PC-3 (cell line): ENCODE measurements around the gene FGGY. TPM values are rescaled to one million over a fixed set of nuclear protein-coding genes. Genes with fewer than 3 reads are reported as not detected.

ENCODE experiments used
- ATAC-seq: fragments of 200-7000 bp; cut with Tn5 transposase; 2 replicates; pipeline ENCODE4 v1.9.1; 2020; ENCODE audit warnings: mild to moderate bottlenecking, moderate library complexity
- BruUV-seq: library from RNA; stranded (reverse); fragments of 400-500 nt; replicated peaks from 2 replicates; lab custom pipeline; 2021; lab: Mats Ljungman, UMichigan
- CTCF ChIA-PET: fragments of 300-600 bp; sonication (Branson Sonifier 250); formaldehyde crosslinking; loops from one replicate; lab custom pipeline; 2022; ENCODE audit warnings: antibody characterized with exemption; lab: Charles Lee
- POLR2A ChIA-PET: fragments of 300-600 bp; sonication (Branson Sonifier 250); formaldehyde crosslinking; loops from one replicate; lab custom pipeline; 2022; ENCODE audit warnings: antibody characterized with exemption; ENCODE audit not compliant: unreplicated experiment; lab: Charles Lee
- DNase-seq: peaks from one replicate; pipeline ENCODE4 v3.0.0-alpha.2; 2015
- H2AFZ ChIP-seq: fragments of 300-600 bp; sonication (generic); 2 replicates; pipeline ENCODE4 v1.6.0; 2016; ENCODE audit warnings: antibody characterized with exemption, low read length
- H3F3A ChIP-seq: fragments of 300-600 bp; sonication (generic); one replicate; pipeline ENCODE4 v1.6.0; 2017; ENCODE audit warnings: antibody characterized with exemption, low read length, control low read depth, mild to moderate bottlenecking; ENCODE audit not compliant: unreplicated experiment
- H3K27ac ChIP-seq: fragments of 300-600 bp; sonication (generic); 2 replicates; pipeline ENCODE4 v1.5.1; 2016; ENCODE audit warnings: mild to moderate bottlenecking, low read length
- H3K27me3 ChIP-seq: fragments of 300-600 bp; sonication (generic); 2 replicates; pipeline ENCODE4 v1.6.1; 2016; ENCODE audit warnings: low read length, mixed read lengths
- H3K36me3 ChIP-seq: fragments of 300-600 bp; sonication (generic); 2 replicates; pipeline ENCODE4 v1.6.1; 2016; ENCODE audit warnings: low read depth, mixed run types, low read length, mixed read lengths
- H3K4me1 ChIP-seq: fragments of 300-600 bp; sonication (generic); 2 replicates; pipeline ENCODE4 v1.5.1; 2016; ENCODE audit warnings: low read length; ENCODE audit not compliant: insufficient read depth
- H3K4me2 ChIP-seq: fragments of 300-600 bp; sonication (generic); 2 replicates; pipeline ENCODE4 v1.6.0; 2016; ENCODE audit warnings: low read length
- H3K4me3 ChIP-seq: fragments of 300-600 bp; sonication (generic); 2 replicates; pipeline ENCODE4 v1.5.1; 2016; ENCODE audit warnings: mild to moderate bottlenecking, low read length, mixed read lengths
- H3K79me2 ChIP-seq: fragments of 300-600 bp; sonication (generic); 2 replicates; pipeline ENCODE4 v1.6.1; 2017; ENCODE audit warnings: low read length, mixed read lengths
- H3K9ac ChIP-seq: fragments of 300-600 bp; sonication (generic); 2 replicates; pipeline ENCODE4 v1.6.0; 2016; ENCODE audit warnings: mild to moderate bottlenecking, low read length
- H3K9me2 ChIP-seq: fragments of 300-600 bp; sonication (generic); replicated peaks from 2 replicates; pipeline ENCODE4 v1.6.1; 2016; ENCODE audit warnings: mixed run types, low read length, mixed read lengths
- H3K9me3 ChIP-seq: fragments of 300-600 bp; sonication (generic); 2 replicates; pipeline ENCODE4 v1.6.1; 2016; ENCODE audit warnings: low read length, mixed read lengths
- H4K20me1 ChIP-seq: fragments of 300-600 bp; sonication (generic); 2 replicates; pipeline ENCODE4 v1.6.1; 2016; ENCODE audit warnings: low read length, mixed read lengths
- EZH2 ChIP-seq: fragments of 300-600 bp; sonication (generic); IDR thresholded peaks from one replicate; pipeline ENCODE4 v1.6.1; 2017; ENCODE audit warnings: antibody characterized with exemption, mild to moderate bottlenecking, low read length; ENCODE audit not compliant: unreplicated experiment
- EZH2phosphoT487 ChIP-seq: fragments of 300-600 bp; sonication (generic); IDR thresholded peaks from 2 replicates; pipeline ENCODE4 v1.6.1; 2018; ENCODE audit warnings: mild to moderate bottlenecking, antibody characterized with exemption, low read length, borderline replicate concordance
- intact Hi-C: fragments of 100-400 bp; cut with micrococcal nuclease; formaldehyde crosslinking; loops from 2 replicates; pipeline ENCODE4 v1.9.0; 2023
- total RNA-seq: library from RNA; depleted of rRNA; stranded (reverse); fragments of >200 nt; gene quantifications from 2 replicates; pipeline ENCODE4 v1.2.3, GENCODE V29; 2014
- TF ChIP-seq, protein P1 (sequence below): fragments of 300-600 bp; sonication (generic); conservative IDR thresholded peaks from 2 replicates; pipeline ENCODE4 v1.5.1; 2017; ENCODE audit warnings: antibody characterized with exemption, low read depth, mild to moderate bottlenecking, low read length

The FGGY gene
- total RNA-seq, 1 experiment from 2014 or later: 7.4 TPM

DNA sequence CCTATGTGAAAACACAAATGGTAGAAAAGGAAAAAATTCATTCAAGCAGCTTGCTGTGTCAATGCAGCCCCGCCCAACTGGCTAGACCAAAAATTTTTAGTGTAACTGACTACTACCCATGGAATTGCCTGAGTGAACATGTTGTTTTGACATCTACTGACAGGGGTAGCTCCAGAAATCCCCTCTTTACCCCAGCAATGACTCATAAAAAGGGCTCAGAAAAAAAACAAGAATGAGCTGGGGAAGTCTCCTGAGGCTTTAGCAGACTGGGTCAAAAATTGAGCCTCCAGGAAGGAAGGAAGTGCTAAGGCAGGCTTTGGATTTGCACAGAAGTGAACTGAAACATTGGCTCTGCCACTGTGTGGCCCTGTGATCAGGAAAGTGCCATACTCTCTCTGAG is 24.4 kb upstream of the FGGY start:
- H3K9me3 ChIP-seq: no peaks in the 10 kb centered on the region
- no peaks in the 10 kb centered on the region for H3K36me3 ChIP-seq
- H3K9ac ChIP-seq: no peak overlapping the region
- H3K27ac ChIP-seq: no peak overlapping the region
- no peaks in the 10 kb centered on the region for H3F3A ChIP-seq
- H3K4me1 ChIP-seq: peaks cover 6% of the 10 kb centered on the region; the same call in 1 of the 2 replicates
- peak overlapping the region; percentile 50; the same call in 1 of the 2 replicates for H2AFZ ChIP-seq
- no peaks in the 10 kb centered on the region for H3K79me2 ChIP-seq
- H3K9me2 ChIP-seq: no peaks in the 10 kb centered on the region
- intact Hi-C loops: no loop called here
- DNase-seq: peak; percentile 29
- ChIA-PET CTCF (no interaction called here), POLR2A (no interaction called here)
- no peaks in the 10 kb centered on the region for H4K20me1 ChIP-seq
- TF ChIP-seq EZH2: no peak
- TF ChIP-seq EZH2phosphoT487: no peak
- TF ChIP-seq, protein P1, sequence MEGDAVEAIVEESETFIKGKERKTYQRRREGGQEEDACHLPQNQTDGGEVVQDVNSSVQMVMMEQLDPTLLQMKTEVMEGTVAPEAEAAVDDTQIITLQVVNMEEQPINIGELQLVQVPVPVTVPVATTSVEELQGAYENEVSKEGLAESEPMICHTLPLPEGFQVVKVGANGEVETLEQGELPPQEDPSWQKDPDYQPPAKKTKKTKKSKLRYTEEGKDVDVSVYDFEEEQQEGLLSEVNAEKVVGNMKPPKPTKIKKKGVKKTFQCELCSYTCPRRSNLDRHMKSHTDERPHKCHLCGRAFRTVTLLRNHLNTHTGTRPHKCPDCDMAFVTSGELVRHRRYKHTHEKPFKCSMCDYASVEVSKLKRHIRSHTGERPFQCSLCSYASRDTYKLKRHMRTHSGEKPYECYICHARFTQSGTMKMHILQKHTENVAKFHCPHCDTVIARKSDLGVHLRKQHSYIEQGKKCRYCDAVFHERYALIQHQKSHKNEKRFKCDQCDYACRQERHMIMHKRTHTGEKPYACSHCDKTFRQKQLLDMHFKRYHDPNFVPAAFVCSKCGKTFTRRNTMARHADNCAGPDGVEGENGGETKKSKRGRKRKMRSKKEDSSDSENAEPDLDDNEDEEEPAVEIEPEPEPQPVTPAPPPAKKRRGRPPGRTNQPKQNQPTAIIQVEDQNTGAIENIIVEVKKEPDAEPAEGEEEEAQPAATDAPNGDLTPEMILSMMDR: no peak
- BruUV-seq: no TSS peak
- ATAC-seq: no peak
- H3K27me3 ChIP-seq: no peaks in the 10 kb centered on the region
- H3K4me3 ChIP-seq: no peak overlapping the region
- H3K4me2 ChIP-seq: no peak overlapping the region

DNA sequence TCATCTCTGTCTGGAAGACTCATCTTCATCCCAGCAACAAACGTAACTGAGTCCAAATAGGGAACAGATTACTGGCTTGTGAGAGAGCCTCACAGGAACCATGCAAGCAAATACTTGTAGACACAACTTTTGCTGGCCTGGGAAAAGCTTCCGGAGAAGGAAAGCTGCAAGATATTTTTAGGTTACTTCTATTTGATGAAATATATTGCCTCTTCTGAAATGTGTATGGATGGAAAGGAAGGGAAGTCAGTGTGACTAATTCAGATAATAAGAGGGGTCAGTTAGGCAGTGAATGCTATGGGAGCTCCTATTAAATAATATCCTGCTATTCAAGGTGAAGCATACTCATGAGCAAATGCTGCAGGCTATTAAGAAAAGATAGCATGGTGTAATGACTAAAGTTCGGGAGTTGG is 20.4 kb upstream of the FGGY start:
- H3K9ac ChIP-seq: no peak overlapping the region
- no peak overlapping the region for H3K27ac ChIP-seq
- POLR2A ChIA-PET: no interaction called here
- H3K36me3 ChIP-seq: no peaks in the 10 kb centered on the region
- TF ChIP-seq EZH2 (no peak), EZH2phosphoT487 (no peak)
- TF ChIP-seq, protein P1: no peak
- intact Hi-C loops: no loop called here
- H3F3A ChIP-seq: no peaks in the 10 kb centered on the region
- ATAC-seq: peak; percentile 20; the same call in 1 of the 2 replicates
- no peaks in the 10 kb centered on the region for H3K9me3 ChIP-seq
- no peaks in the 10 kb centered on the region for H4K20me1 ChIP-seq
- no peaks in the 10 kb centered on the region for H3K27me3 ChIP-seq
- peak; percentile 36 for DNase-seq
- no peaks in the 10 kb centered on the region for H3K79me2 ChIP-seq
- H3K4me3 ChIP-seq: no peak overlapping the region
- no peak overlapping the region for H3K4me2 ChIP-seq
- CTCF ChIA-PET: no interaction called here
- H3K4me1 ChIP-seq: peaks cover 6% of the 10 kb centered on the region; the same call in 1 of the 2 replicates
- no TSS peak for BruUV-seq
- H2AFZ ChIP-seq: no peak overlapping the region
- no peaks in the 10 kb centered on the region for H3K9me2 ChIP-seq

DNA sequence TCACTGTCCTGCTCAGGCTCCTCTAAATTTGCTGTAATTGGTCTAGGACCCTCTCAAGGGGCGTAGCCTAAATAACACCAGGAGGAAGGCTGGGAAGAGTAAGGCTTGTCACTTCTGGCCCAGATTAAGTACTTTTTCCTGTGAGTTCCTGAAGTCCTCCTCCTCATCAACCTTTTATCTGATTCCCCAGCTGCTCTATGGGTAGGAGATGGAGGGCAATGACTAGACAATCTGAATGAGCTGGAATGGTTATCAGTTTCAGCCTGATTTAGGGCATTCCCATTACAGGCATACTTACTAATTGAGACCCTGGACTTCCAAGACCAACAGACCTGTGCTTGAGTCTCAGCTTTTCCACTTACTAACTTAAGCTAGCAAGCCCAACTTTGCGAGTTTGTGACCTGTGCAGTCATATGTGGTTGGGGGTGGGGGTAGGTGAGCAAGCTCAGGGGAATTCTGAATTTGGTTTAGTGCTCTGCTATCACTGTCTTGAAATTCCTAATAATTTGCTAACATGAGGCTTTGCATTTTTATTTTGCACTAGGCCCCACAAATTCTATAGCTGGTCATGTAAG is 18.0 kb upstream of the FGGY start:
- BruUV-seq: no TSS peak
- CTCF ChIA-PET: no interaction called here
- intact Hi-C loops: no loop called here
- no peak overlapping the region for H3K27ac ChIP-seq
- H3F3A ChIP-seq: no peaks in the 10 kb centered on the region
- POLR2A ChIA-PET: no interaction called here
- H3K4me3 ChIP-seq: no peak overlapping the region
- no peaks in the 10 kb centered on the region for H4K20me1 ChIP-seq
- no peaks in the 10 kb centered on the region for H3K27me3 ChIP-seq
- TF ChIP-seq EZH2 (no peak), EZH2phosphoT487 (no peak)
- TF ChIP-seq, protein P1: no peak
- no peak overlapping the region for H3K9ac ChIP-seq
- no peaks in the 10 kb centered on the region for H3K9me2 ChIP-seq
- no peak overlapping the region for H3K4me2 ChIP-seq
- H2AFZ ChIP-seq: no peak overlapping the region
- DNase-seq (no peak), ATAC-seq (no peak)
- H3K36me3 ChIP-seq: no peaks in the 10 kb centered on the region
- H3K4me1 ChIP-seq: no peaks in the 10 kb centered on the region
- no peaks in the 10 kb centered on the region for H3K79me2 ChIP-seq
- no peaks in the 10 kb centered on the region for H3K9me3 ChIP-seq
